Epithelial cell of esophagus (primary cell): Measurements from ENCODE around the gene PRKG1.

Source experiments
- DNase-seq: peaks from one replicate; pipeline ENCODE4 v3.0.0; 2010; ENCODE audit warnings: low read depth
- H3K4me3 ChIP-seq: 2 replicates; pipeline ENCODE4 v1.5.1; 2011; ENCODE audit warnings: mild to moderate bottlenecking, low read length, control low read depth
- TF ChIP-seq, protein P1 (sequence below): IDR thresholded peaks from 2 replicates; pipeline ENCODE4 v1.5.1; 2011; ENCODE audit warnings: low read depth, mild to moderate bottlenecking, low read length, control low read depth, inconsistent platforms; ENCODE audit not compliant: insufficient read depth; ENCODE audit errors: missing control alignments

The PRKG1 gene

DNA sequence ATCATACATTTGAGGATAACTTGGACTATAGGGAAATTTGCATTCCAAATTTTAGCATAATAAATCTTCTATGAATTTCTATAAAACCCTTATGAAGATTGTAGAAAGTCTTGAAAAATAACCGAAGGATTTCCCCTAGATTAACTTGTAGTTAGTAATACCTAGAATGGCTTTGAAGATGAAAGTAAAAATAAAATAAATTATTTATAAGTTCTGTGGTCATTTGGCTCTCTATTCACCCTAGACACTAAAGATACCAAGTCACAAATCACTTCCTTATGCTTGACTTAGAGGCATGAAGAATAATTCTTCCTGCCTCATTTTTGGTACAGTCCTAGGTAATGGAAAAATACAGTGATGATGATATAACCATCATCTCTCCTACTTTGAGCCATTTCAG lies 545.8 kb downstream of the PRKG1 start:
- no peak overlapping the region for H3K4me3 ChIP-seq
- no peak for DNase-seq
- TF ChIP-seq, protein P1, sequence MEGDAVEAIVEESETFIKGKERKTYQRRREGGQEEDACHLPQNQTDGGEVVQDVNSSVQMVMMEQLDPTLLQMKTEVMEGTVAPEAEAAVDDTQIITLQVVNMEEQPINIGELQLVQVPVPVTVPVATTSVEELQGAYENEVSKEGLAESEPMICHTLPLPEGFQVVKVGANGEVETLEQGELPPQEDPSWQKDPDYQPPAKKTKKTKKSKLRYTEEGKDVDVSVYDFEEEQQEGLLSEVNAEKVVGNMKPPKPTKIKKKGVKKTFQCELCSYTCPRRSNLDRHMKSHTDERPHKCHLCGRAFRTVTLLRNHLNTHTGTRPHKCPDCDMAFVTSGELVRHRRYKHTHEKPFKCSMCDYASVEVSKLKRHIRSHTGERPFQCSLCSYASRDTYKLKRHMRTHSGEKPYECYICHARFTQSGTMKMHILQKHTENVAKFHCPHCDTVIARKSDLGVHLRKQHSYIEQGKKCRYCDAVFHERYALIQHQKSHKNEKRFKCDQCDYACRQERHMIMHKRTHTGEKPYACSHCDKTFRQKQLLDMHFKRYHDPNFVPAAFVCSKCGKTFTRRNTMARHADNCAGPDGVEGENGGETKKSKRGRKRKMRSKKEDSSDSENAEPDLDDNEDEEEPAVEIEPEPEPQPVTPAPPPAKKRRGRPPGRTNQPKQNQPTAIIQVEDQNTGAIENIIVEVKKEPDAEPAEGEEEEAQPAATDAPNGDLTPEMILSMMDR = no peak

DNA sequence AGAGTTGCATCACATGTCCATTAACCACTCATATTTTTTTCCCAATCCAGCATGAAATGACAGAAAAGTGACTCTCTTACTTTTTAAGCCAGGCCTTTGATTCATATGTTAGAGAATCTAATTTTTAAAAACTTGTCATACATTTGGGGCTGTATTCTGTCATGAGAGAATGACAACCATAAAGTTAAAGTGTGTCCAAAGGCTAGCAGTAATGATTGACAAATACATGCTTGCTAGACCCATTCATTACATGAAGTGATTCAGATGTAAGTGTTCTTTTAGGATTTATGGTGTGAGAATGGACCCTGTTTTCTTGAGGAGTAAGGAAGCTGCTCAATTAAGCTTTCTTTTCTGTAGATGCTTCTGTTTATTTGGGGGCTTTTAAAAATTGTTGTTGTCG lies 549.7 kb downstream of the PRKG1 start:
- TF ChIP-seq, protein P1 = no peak
- no peak overlapping the region for H3K4me3 ChIP-seq
- DNase-seq = no peak

- H3K4me3 ChIP-seq = no peak overlapping the region
- DNase-seq = no peak
- TF ChIP-seq, protein P1 = no peak
Observed at GRCh38 chr10:51629934-51630639, 555.8 kb downstream of the PRKG1 start.

- TF ChIP-seq, protein P1 = no peak
- no peak overlapping the region for H3K4me3 ChIP-seq
- DNase-seq = no peak
Observed at GRCh38 chr10:51630640-51631005, 556.3 kb downstream of the PRKG1 start.

- H3K4me3 ChIP-seq = no peak overlapping the region
- no peak for DNase-seq
- TF ChIP-seq, protein P1 = no peak
Observed at GRCh38 chr10:51635436-51635835, 561.1 kb downstream of the PRKG1 start.

GRCh38 chr10:51638211-51638610 lies 563.9 kb downstream of the PRKG1 start:
- no peak overlapping the region for H3K4me3 ChIP-seq
- DNase-seq = no peak
- TF ChIP-seq, protein P1 = no peak

GRCh38 chr10:51638737-51639136 lies 564.5 kb downstream of the PRKG1 start:
- DNase-seq = no peak
- TF ChIP-seq, protein P1 = no peak
- H3K4me3 ChIP-seq = no peak overlapping the region
